BJ (cell line): ENCODE results near the gene ZNF236. TPM values are rescaled to one million over a fixed set of nuclear protein-coding genes. Genes with fewer than 3 reads are reported as not detected.

Experiments used
- CTCF ChIA-PET: fragments of 350-600 bp; formaldehyde crosslinking; extraction: SDS; loops from one replicate; lab custom pipeline; 2021; ENCODE audit warnings: antibody characterized with exemption, inconsistent platforms; lab: Yijun Ruan, JAX
- POLR2A ChIA-PET: fragments of 300-600 bp; sonication (Branson Sonifier 250); formaldehyde crosslinking; extraction: SDS; loops from one replicate; lab custom pipeline; 2021; ENCODE audit warnings: antibody characterized with exemption; lab: Charles Lee
- DNase-seq: peaks from one replicate; pipeline ENCODE4 v3.0.0-alpha.2; 2011; ENCODE audit warnings: low read depth
- H3K27me3 ChIP-seq: 2 replicates; pipeline ENCODE4 v1.6.0; 2011; ENCODE audit warnings: low read length; ENCODE audit not compliant: control insufficient read depth, insufficient read depth
- H3K36me3 ChIP-seq: 2 replicates; pipeline ENCODE4 v1.5.1; 2011; ENCODE audit warnings: low read length; ENCODE audit not compliant: control insufficient read depth, insufficient read depth
- H3K4me3 ChIP-seq: 2 replicates; pipeline ENCODE4 v1.5.1; 2011; ENCODE audit warnings: low read depth, mild to moderate bottlenecking, control low read depth, low read length
- polyA plus RNA-seq: library from polyadenylated mRNA; depleted of rRNA; stranded (reverse); fragments of >200 nt; gene quantifications from 2 replicates; pipeline ENCODE4 v1.2.3, GENCODE V29; 2011
- TF ChIP-seq, protein P1 (sequence below): IDR thresholded peaks from 2 replicates; pipeline ENCODE4 v1.5.1; 2011; ENCODE audit warnings: low read depth, mild to moderate bottlenecking, control low read depth, inconsistent platforms, low read length, moderate library complexity; ENCODE audit not compliant: insufficient read depth

Gene ZNF236
- polyA plus RNA-seq, 1 experiment: 5.1 TPM

DNA sequence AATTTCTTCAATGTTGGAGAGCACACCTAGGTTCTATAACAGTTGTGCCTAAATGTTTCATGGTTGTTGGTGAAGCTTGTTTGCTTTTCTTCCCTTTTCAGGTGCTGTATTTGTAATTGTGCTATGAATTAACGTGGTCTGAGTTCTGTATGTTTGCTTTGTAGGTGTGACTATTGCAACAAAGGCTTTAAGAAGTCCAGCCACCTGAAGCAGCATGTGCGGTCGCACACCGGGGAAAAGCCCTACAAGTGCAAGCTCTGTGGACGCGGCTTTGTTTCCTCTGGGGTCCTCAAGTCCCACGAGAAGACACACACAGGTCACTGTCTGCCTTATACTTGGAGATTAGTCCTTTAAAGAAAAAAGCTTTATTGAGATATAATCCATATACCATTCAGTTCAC, 91.2 kb downstream of the ZNF236 start:
- POLR2A ChIA-PET: no interaction called here
- CTCF ChIA-PET: interaction anchor here (1.1 kb wide), 1 partner anchor 9 kb away, joined by 5 read pairs; no protein-coding TSS in a partner anchor
- Histone ChIP-seq H3K4me3 (no peak overlapping the region), H3K27me3 (no peaks in the 10 kb centered on the region), H3K36me3 (peaks cover 17% of the 10 kb centered on the region)
- DNase-seq: no peak
- TF ChIP-seq, protein P1, sequence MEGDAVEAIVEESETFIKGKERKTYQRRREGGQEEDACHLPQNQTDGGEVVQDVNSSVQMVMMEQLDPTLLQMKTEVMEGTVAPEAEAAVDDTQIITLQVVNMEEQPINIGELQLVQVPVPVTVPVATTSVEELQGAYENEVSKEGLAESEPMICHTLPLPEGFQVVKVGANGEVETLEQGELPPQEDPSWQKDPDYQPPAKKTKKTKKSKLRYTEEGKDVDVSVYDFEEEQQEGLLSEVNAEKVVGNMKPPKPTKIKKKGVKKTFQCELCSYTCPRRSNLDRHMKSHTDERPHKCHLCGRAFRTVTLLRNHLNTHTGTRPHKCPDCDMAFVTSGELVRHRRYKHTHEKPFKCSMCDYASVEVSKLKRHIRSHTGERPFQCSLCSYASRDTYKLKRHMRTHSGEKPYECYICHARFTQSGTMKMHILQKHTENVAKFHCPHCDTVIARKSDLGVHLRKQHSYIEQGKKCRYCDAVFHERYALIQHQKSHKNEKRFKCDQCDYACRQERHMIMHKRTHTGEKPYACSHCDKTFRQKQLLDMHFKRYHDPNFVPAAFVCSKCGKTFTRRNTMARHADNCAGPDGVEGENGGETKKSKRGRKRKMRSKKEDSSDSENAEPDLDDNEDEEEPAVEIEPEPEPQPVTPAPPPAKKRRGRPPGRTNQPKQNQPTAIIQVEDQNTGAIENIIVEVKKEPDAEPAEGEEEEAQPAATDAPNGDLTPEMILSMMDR: no peak

DNA sequence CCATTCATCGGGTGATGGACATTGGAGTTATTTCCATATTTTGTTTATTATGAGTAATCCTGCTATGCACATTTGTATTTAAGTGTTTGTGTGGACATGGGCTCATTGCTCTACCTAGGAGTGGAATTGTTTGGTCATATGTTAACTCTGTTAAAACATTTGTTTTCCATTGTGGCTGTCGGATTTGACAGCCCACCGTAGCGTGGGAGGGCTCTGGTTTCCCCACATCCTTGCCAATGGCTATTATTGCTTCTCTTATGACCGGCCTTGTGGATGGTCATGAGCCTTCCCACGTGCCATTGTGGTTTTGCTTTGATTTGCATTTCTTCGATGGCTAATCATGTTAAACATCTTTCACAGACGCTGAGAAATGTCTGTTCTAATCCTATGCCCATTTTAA, 92.0 kb downstream of the ZNF236 start:
- CTCF ChIA-PET: no interaction called here
- TF ChIP-seq, protein P1: no peak
- no peak for DNase-seq

DNA sequence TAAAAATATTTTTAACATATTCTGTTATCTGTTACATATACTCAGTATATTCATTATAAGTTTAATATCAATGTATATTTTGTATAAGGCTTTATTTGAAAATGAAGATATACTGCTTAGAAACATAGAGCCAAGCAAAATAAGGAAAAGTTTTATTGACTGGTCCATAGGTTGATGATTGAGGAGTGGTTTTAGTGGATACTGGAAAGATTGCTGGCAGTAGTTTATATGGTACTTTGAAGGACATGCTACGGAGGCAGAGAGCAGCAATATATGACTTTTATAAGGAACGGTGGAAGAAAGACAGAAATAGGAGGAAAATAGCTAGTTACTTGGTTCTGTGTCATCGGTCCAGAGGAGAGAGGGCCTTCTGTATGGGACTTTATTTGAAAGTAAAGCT, 92.4 kb downstream of the ZNF236 start:
- CTCF ChIA-PET: interaction anchor here (1.2 kb wide), 1 partner anchor 113 kb away, joined by 3 read pairs; no protein-coding TSS in a partner anchor
- Histone ChIP-seq H3K27me3 (no peaks in the 10 kb centered on the region), H3K4me3 (no peak overlapping the region), H3K36me3 (peaks cover 18% of the 10 kb centered on the region)
- TF ChIP-seq, protein P1: no peak
- no peak for DNase-seq
- POLR2A ChIA-PET: no interaction called here

More for the DNA sequence above, 92.0 kb downstream of the ZNF236 start:
- Histone ChIP-seq H3K27me3 (no peaks in the 10 kb centered on the region), H3K36me3 (peaks cover 17% of the 10 kb centered on the region), H3K4me3 (no peak overlapping the region)
- POLR2A ChIA-PET: no interaction called here

DNA sequence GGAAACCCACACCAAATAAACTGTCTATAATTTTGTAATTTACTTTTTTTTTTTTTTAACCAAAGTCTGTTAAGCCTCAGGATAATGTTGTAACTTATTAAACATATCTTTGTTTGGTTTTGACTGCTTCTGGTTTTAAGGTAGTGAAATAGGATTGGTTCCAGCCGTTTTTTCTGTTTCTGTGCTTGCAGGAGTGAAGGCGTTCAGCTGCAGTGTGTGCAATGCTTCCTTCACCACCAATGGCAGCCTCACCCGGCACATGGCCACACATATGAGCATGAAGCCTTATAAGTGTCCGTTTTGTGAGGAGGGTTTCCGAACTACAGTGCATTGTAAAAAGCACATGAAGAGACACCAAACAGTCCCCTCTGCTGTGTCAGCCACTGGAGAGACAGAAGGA, 93.1 kb downstream of the ZNF236 start:
- Histone ChIP-seq H3K4me3 (no peak overlapping the region), H3K36me3 (peaks cover 20% of the 10 kb centered on the region), H3K27me3 (no peaks in the 10 kb centered on the region)
- CTCF ChIA-PET: interaction anchor here (1.2 kb wide), 1 partner anchor 114 kb away, joined by 3 read pairs; no protein-coding TSS in a partner anchor
- POLR2A ChIA-PET: no interaction called here
- DNase-seq: no peak
- TF ChIP-seq, protein P1: no peak

DNA sequence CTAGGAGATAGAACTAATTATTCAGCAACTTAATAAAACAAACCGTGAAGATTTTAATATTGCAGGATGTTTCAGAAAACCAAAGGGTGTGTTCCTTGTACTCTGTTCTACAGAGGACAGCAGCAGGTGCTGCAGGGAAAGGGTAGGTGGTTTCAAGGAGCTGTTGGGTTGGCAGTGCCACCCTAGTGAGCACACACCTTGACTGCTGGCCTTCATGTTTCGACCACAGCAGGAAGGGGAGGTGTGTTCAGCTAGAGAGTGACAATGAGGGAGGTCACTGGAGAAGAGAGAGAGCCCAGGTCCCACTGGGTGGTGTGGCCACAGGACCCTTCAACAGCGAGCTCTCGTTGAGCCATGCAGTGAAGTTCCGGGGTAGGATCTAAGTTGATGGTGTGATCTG, 98.6 kb downstream of the ZNF236 start:
- no peaks in the 10 kb centered on the region for H3K27me3 ChIP-seq
- CTCF ChIA-PET: interaction anchor here (1.5 to 2.0 kb wide), 3 partner anchors 9 to 63 kb away, joined by 3 to 6 read pairs (median 4); no protein-coding TSS in a partner anchor
- DNase-seq: no peak
- TF ChIP-seq, protein P1: no peak
- H3K4me3 ChIP-seq: no peak overlapping the region
- POLR2A ChIA-PET: no interaction called here
- H3K36me3 ChIP-seq: peaks cover 11% of the 10 kb centered on the region
